HG02571 (cell line): ENCODE results near the gene AVP.
"Not testable (repeated sequence)": the region's sequence is repeated elsewhere in the genome, so short reads cannot be mapped to it uniquely, and the experiment has no call there.

Source experiments
- ATAC-seq: cut with Tn5 transposase; IDR thresholded peaks from one replicate; pipeline ENCODE4 v1.9.1; 2021; ENCODE audit warnings: mild to moderate bottlenecking, moderate library complexity; ENCODE audit not compliant: unreplicated experiment

The AVP gene

DNA sequence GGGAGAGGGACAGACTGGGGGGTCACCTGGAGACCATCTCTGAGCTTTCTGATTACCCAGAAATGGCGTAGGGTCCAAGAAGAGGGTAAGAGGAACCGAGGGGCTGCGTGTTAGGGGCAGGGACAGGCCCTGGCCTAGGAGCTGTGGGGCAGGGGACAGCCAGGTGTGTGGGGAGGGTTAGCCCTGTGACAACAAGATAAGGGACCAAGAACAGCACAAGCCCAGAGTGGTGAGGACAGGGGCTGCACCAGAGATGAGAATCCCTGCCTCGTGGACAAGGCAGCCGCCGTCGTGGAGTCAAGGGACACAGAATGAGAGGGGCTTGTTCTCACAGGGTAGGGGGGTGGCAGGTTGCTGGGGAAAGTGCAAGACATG is 449 bp upstream of the AVP start:
- no peak for ATAC-seq

- no peak for ATAC-seq
Observed at GRCh38 chr20:3082955-3083952, 1.3 kb downstream of the AVP start.

GRCh38 chr20:3082306-3082951 is 2.1 kb downstream of the AVP start:
- ATAC-seq: no peak

DNA sequence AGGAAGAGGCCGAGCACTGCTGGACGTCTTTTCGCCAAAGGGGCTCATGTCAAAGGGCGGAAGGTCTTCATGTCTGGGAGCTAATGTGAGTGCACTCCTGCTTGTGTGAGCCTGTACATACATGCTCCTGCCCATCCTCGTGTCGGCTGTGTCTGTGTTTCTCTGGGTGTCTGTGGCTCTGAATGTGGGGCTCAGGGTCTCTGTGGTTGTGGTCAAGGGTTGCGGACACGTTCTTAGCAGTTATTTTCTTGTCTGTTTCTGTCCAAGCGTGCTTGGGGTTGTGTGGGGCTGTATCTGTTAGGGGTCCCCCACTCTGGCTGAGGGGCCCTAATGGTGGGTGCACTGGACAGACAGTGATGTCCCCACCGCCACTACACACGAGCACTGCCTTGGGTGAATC is 2.9 kb downstream of the AVP start:
- no peak for ATAC-seq

- ATAC-seq: no peak
Observed at GRCh38 chr20:3080939-3081388, 3.6 kb downstream of the AVP start.

- no peak for ATAC-seq
Observed at GRCh38 chr20:3077618-3078134, 6.8 kb downstream of the AVP start.

DNA sequence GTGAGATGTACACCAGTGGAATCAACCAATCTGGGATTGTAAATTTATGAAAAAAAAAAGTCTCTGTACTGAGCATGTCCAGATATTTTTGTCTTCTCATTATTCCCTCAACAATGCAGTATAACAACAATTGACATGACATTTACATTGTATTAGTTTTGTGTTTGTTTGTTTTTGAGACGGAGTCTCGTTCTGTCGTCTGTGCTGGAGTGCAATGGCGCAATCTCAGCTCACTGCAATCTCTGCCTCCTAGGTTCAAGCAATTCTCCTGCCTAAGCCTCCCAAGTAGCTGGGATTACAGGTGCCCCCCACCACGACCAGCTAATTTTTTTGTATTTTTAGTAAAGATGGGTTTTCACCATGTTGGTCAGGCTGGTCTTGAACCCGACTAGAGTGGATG is 9.2 kb downstream of the AVP start:
- not testable (repeated sequence) for ATAC-seq

GRCh38 chr20:3074812-3075211 is 9.7 kb downstream of the AVP start:
- ATAC-seq: no peak

DNA sequence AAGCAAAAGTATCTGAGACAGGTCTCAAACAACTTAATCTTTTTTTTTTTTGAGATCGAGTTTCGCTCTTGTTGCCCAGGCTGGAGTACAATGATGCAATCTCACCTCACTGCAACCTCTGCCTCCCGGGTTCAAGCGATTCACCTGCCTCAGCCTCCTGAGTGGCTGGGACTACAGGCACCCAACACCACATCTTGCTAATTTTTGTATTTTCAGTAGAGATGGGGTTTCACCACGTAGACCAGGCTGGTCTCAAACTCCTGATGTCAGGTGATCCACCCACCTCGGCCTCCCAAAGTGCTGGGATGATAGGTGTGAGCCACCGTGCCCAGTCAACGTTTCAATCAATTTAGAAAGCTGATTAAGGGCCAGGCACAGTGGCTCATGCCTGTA is 11.3 kb downstream of the AVP start:
- not testable (repeated sequence) for ATAC-seq

DNA sequence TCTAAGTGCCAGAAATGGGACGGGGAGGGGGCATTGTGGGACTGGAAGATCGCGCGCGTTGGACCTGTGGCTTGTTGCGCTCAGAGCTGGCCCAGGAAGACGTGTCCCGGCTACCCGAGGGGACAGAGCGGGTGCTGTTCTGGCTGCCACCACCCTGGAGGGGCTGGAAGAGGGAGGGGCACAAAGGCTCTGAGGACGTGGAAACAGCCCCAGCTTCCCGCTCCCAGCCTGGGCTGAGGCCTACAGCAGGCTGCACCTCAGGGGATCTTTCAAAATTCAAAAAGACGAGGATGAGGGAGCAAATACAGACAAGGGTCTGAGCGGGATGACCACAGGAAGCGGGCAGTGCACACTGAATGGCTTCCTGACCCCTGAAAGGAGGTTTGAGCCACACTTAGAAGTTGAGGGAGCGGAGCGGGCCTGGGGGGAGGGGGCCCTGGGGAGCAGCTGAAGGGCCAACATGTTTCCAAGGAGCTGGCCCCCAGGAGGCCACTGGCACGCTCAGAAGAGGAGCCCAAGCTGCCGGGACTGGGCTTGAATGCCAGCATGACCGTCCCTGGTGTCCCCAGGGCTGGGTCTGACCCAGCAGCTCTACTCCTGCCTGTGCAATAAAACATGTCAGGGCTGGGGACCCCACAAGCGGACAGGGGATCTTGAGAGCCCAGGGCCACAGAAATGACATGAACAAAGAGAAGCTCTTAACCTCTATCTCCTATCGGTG is 11.8 kb downstream of the AVP start:
- ATAC-seq: no peak

GRCh38 chr20:3071610-3072529 is 12.7 kb downstream of the AVP start, which contains the start of gene OXT:
Gene OXT, plus strand, starts transcription at chr20:3071620. Its CDS starts 36 bp downstream, at chr20:3071656.
- no peak for ATAC-seq

DNA sequence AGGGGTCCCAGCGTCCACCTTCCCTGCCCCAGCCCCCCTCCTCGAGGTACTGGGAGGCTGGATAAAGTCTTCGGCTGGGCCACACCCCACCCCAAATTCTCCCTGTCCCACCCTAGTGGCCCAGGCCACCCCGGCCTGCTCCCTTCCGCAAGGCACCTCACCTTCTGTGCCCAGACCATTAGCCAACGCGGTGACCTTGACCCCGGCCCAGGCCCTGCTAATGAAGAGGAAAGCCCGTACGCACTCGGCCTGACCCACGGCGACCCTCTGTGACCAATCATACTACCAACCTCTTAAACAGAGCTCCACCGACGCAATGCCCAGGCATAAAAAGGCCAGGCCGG is 13.3 kb downstream of the AVP start:
- ATAC-seq: no peak

GRCh38 chr20:3070725-3071124 is 13.8 kb downstream of the AVP start:
- ATAC-seq: no peak

DNA sequence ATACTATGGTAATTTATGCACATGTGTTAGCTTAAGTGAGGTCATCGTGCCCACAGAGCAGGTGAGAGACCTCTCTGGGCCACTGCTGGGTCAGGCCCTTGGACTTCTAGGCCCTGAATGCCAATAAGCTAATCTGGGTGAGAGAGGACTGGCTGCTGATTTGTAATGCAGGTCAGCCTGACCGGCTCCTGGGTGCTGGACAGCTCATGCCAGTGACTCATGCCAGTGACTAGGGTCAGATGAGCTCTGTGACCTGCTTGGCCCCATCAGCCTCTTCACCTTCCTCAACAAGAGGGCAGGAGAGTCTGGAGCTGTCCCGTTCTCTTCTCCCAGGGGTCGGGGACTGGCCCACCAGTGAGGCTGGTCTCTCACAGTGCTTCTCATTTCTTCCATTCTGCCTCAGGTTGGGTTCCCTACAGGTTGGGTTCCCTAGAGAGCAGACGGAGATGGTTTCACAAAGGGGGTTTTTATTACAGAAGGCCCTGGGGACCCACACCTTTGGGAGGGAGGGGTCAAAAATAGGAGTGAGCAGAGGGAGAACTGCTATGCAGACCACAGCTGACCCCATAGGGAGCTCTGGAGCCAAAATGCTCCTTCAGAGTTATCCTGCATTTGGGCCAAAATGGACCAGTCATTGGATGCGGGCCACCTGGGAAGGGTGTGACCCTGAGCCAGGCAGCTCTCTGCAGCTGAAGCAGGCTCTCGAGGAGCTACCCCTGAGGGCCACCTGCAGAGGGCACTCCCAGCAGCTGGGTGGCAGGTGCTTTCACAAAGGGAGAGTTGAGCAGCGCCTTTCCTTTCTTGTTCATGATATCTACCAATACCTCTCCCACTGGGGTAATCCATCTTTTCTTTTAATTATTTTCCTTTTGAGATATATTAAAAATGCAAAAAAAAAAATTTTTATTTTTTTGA is 15.3 kb downstream of the AVP start:
- no peak for ATAC-seq

- ATAC-seq: no peak
Observed at GRCh38 chr20:3068075-3068474, 16.4 kb downstream of the AVP start.

DNA sequence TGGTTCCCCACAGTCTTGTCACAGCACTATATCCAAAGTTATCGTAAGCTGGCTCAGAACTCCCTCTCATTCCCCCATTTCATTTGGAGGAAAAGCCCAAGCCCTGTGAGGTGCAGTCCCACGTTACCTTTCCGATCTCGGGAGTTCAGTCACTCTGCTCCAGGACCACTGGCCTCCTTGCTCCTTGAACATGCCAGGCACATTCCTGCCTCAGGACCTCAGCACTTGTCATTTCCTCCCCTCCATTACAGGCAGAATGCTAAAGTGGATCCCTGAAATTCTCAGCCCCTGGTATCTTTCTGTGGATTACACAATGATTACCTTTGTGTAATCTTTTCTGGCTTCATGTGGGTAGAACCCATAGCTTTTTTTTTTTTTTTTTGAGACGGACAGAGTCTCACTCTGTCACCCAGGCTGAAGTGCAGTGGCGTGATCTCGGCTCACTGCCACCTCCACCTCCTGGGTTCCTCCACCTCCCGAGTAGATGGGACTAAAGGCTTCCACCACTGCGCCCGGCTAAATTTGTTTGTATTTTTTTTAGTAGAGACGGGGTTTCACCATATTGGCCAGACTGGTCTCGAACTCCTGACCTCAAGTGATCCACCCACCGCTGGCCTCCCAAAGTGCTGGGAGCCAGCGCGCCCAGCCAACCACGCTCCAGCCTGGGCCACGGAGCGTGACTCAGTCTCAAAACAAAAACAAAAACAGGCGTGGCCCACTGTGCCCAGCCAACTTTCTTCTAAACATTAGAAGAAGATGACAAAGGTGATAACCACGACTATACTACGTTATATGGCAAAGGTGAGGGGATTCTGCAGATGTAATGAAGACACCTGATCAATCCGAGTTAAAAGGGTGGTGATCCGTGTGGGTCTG is 17.1 kb downstream of the AVP start:
- no peak for ATAC-seq

DNA sequence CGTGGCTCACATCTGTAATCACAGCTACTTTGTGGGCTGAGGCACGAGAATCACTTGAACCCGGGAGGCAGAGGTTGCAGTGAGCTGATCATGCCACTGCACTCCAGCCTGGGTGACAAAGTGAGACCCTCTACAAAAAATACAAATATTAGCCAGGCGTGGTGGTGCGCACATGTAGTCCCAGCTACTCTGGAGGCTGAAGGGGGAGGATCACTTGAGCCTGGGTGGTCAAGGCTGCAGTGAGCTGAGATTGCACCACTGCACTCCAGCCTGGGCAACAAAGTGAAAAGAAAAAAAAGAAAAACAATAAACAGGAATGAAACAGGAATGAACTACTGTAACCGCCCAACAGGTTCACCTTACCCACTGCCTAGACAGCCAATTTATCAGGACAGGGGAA is 20.4 kb downstream of the AVP start:
- not testable (repeated sequence) for ATAC-seq

GRCh38 chr20:3059489-3059888 is 25.0 kb downstream of the AVP start:
- no peak for ATAC-seq
